ENCODE data around the gene NES.

The NES gene

GRCh38 chr1:156646738-156647211 lies 30.4 kb downstream of the NES start:
- Histone ChIP-seq H2BK15ac (ENCODE audit: low read length) (no peak overlapping the region), H3K36me3 (replicated peaks in 1 of 2; ENCODE audit: control insufficient read depth in 2 of 2, insufficient read depth in 2 of 2, low read length in 2 of 2) (peaks cover 0 to 15% of the 10 kb centered on the region in 2 donors), H3K4me1 (ENCODE audit: control insufficient read depth in 2 of 2, insufficient read depth in 1 of 2, low read depth in 1 of 2, low read length in 2 of 2) (peaks cover 5% of the 10 kb centered on the region in 2 donors), H3K4me2 (ENCODE audit: insufficient read depth, low read length, poor library complexity, severe bottlenecking) (no peak overlapping the region), H2BK12ac (ENCODE audit: low read length) (no peak overlapping the region), H2BK5ac (ENCODE audit: low read length) (no peak overlapping the region), H2BK120ac (ENCODE audit: low read depth, low read length) (no peak overlapping the region), H4K91ac (ENCODE audit: low read depth, low read length, poor library complexity) (no peak overlapping the region), H2AK5ac (ENCODE audit: low read depth, low read length) (no peak overlapping the region), H4K8ac (ENCODE audit: low read depth, low read length) (no peak overlapping the region), H3K4me3 (ENCODE audit: low read length in 2 of 2) (no peak overlapping the region), H3K14ac (ENCODE audit: low read length) (no peak overlapping the region), H3K27me3 (ENCODE audit: control insufficient read depth in 3 of 3, insufficient read depth in 3 of 3, low read depth in 1 of 3, low read length in 3 of 3) (peaks cover 10 to 83% (median 13%) of the 10 kb centered on the region in 3 experiments), H2AFZ (ENCODE audit: low read length) (no peak overlapping the region), H3K9me3 (replicated peaks in 1 of 2; ENCODE audit: control insufficient read depth in 2 of 2, insufficient read depth in 1 of 2, low read depth in 1 of 2, low read length in 2 of 2) (peaks cover 0 to 2% of the 10 kb centered on the region in 2 donors), H3K18ac (ENCODE audit: low read length) (peak overlapping the region; percentile 40), H3K79me1 (ENCODE audit: low read depth, low read length) (no peaks in the 10 kb centered on the region), H3K4ac (ENCODE audit: low read length) (no peak overlapping the region), H3K23ac (ENCODE audit: low read depth, low read length, poor library complexity) (peak overlapping the region; percentile 76), H3K27ac (replicated peaks; ENCODE audit: low read length) (no peak overlapping the region), H3K9ac (ENCODE audit: low read depth, low read length, poor library complexity) (peak overlapping the region; percentile 26)
- DNase-seq (ENCODE audit: low spot score): no peak
- no CpG with 5 or more reads among the region's 51 CpGs for WGBS, 2 donors (ENCODE audit: extremely low coverage in 2 of 2, insufficient read length in 2 of 2, insufficient replicate concordance in 1 of 2)

- H3K18ac ChIP-seq (ENCODE audit: low read length): no peak overlapping the region
- no peak overlapping the region for H4K91ac ChIP-seq (ENCODE audit: low read depth, low read length, poor library complexity)
- H2BK5ac ChIP-seq (ENCODE audit: low read length): no peak overlapping the region
- peaks cover 0 to 2% of the 10 kb centered on the region in 2 donors for H3K9me3 ChIP-seq (replicated peaks in 1 of 2; ENCODE audit: control insufficient read depth in 2 of 2, insufficient read depth in 1 of 2, low read depth in 1 of 2, low read length in 2 of 2)
- DNase-seq (ENCODE audit: low spot score): no peak
- no peak overlapping the region for H2AK5ac ChIP-seq (ENCODE audit: low read depth, low read length)
- no peak overlapping the region for H2AFZ ChIP-seq (ENCODE audit: low read length)
- peaks cover 0 to 15% of the 10 kb centered on the region in 2 donors for H3K36me3 ChIP-seq (replicated peaks in 1 of 2; ENCODE audit: control insufficient read depth in 2 of 2, insufficient read depth in 2 of 2, low read length in 2 of 2)
- WGBS, 2 donors (ENCODE audit: extremely low coverage in 2 of 2, insufficient read length in 2 of 2, insufficient replicate concordance in 1 of 2): no CpG with 5 or more reads among the region's 1 CpG
- H3K23ac ChIP-seq (ENCODE audit: low read depth, low read length, poor library complexity): no peak overlapping the region
- no peak overlapping the region for H3K14ac ChIP-seq (ENCODE audit: low read length)
- no peak overlapping the region for H4K8ac ChIP-seq (ENCODE audit: low read depth, low read length)
- H3K4me1 ChIP-seq (ENCODE audit: control insufficient read depth in 2 of 2, insufficient read depth in 1 of 2, low read depth in 1 of 2, low read length in 2 of 2): peaks cover 8 to 13% of the 10 kb centered on the region in 2 donors
- no peak overlapping the region for H3K27ac ChIP-seq (replicated peaks; ENCODE audit: low read length)
- H2BK120ac ChIP-seq (ENCODE audit: low read depth, low read length): no peak overlapping the region
- H2BK15ac ChIP-seq (ENCODE audit: low read length): no peak overlapping the region
- no peaks in the 10 kb centered on the region for H3K79me1 ChIP-seq (ENCODE audit: low read depth, low read length)
- no peak overlapping the region for H3K4ac ChIP-seq (ENCODE audit: low read length)
- H2BK12ac ChIP-seq (ENCODE audit: low read length): no peak overlapping the region
- no peak overlapping the region for H3K9ac ChIP-seq (ENCODE audit: low read depth, low read length, poor library complexity)
- H3K27me3 ChIP-seq (ENCODE audit: control insufficient read depth in 3 of 3, insufficient read depth in 3 of 3, low read depth in 1 of 3, low read length in 3 of 3): peaks cover 10 to 86% (median 18%) of the 10 kb centered on the region in 3 experiments
- H3K4me2 ChIP-seq (ENCODE audit: insufficient read depth, low read length, poor library complexity, severe bottlenecking): no peak overlapping the region
- H3K4me3 ChIP-seq (ENCODE audit: low read length in 2 of 2): no peak overlapping the region
Observed at GRCh38 chr1:156645666-156646065, 31.5 kb downstream of the NES start.

- no peak for DNase-seq (ENCODE audit: low spot score)
Observed at GRCh38 chr1:156645056-156645455, 32.2 kb downstream of the NES start.

GRCh38 chr1:156644640-156645039 lies 32.6 kb downstream of the NES start:
- H3K27ac ChIP-seq (replicated peaks; ENCODE audit: low read length): no peak overlapping the region
- WGBS, 2 donors (ENCODE audit: extremely low coverage in 2 of 2, insufficient read length in 2 of 2, insufficient replicate concordance in 1 of 2): no CpG with 5 or more reads among the region's 1 CpG
- H3K79me1 ChIP-seq (ENCODE audit: low read depth, low read length): no peaks in the 10 kb centered on the region
- H2BK5ac ChIP-seq (ENCODE audit: low read length): no peak overlapping the region
- no peak overlapping the region for H2BK12ac ChIP-seq (ENCODE audit: low read length)
- H2AK5ac ChIP-seq (ENCODE audit: low read depth, low read length): no peak overlapping the region
- no peak for DNase-seq (ENCODE audit: low spot score)
- H3K14ac ChIP-seq (ENCODE audit: low read length): no peak overlapping the region
- H3K18ac ChIP-seq (ENCODE audit: low read length): no peak overlapping the region
- H2AFZ ChIP-seq (ENCODE audit: low read length): no peak overlapping the region
- H3K4me2 ChIP-seq (ENCODE audit: insufficient read depth, low read length, poor library complexity, severe bottlenecking): no peak overlapping the region
- H2BK120ac ChIP-seq (ENCODE audit: low read depth, low read length): no peak overlapping the region
- H3K4me3 ChIP-seq (ENCODE audit: low read length in 2 of 2): no peak overlapping the region
- H3K27me3 ChIP-seq (ENCODE audit: control insufficient read depth in 3 of 3, insufficient read depth in 3 of 3, low read depth in 1 of 3, low read length in 3 of 3): peaks cover 10 to 81% (median 18%) of the 10 kb centered on the region in 3 experiments
- peaks cover 0 to 15% of the 10 kb centered on the region in 2 donors for H3K36me3 ChIP-seq (replicated peaks in 1 of 2; ENCODE audit: control insufficient read depth in 2 of 2, insufficient read depth in 2 of 2, low read length in 2 of 2)
- H3K4me1 ChIP-seq (ENCODE audit: control insufficient read depth in 2 of 2, insufficient read depth in 1 of 2, low read depth in 1 of 2, low read length in 2 of 2): peaks cover 11 to 13% of the 10 kb centered on the region in 2 donors
- H3K4ac ChIP-seq (ENCODE audit: low read length): no peak overlapping the region
- no peak overlapping the region for H3K23ac ChIP-seq (ENCODE audit: low read depth, low read length, poor library complexity)
- no peak overlapping the region for H4K8ac ChIP-seq (ENCODE audit: low read depth, low read length)
- H2BK15ac ChIP-seq (ENCODE audit: low read length): no peak overlapping the region
- peaks cover 0 to 2% of the 10 kb centered on the region in 2 donors for H3K9me3 ChIP-seq (replicated peaks in 1 of 2; ENCODE audit: control insufficient read depth in 2 of 2, insufficient read depth in 1 of 2, low read depth in 1 of 2, low read length in 2 of 2)
- no peak overlapping the region for H4K91ac ChIP-seq (ENCODE audit: low read depth, low read length, poor library complexity)
- H3K9ac ChIP-seq (ENCODE audit: low read depth, low read length, poor library complexity): no peak overlapping the region

More at GRCh38 chr1:156645056-156645455, 32.2 kb downstream of the NES start:
- Histone ChIP-seq H2BK15ac (ENCODE audit: low read length) (no peak overlapping the region), H4K8ac (ENCODE audit: low read depth, low read length) (no peak overlapping the region), H3K4me2 (ENCODE audit: insufficient read depth, low read length, poor library complexity, severe bottlenecking) (no peak overlapping the region), H3K27ac (replicated peaks; ENCODE audit: low read length) (no peak overlapping the region), H2AK5ac (ENCODE audit: low read depth, low read length) (no peak overlapping the region), H3K23ac (ENCODE audit: low read depth, low read length, poor library complexity) (no peak overlapping the region), H2AFZ (ENCODE audit: low read length) (no peak overlapping the region), H2BK12ac (ENCODE audit: low read length) (no peak overlapping the region), H2BK5ac (ENCODE audit: low read length) (no peak overlapping the region), H2BK120ac (ENCODE audit: low read depth, low read length) (no peak overlapping the region), H3K4me3 (ENCODE audit: low read length in 2 of 2) (no peak overlapping the region), H3K18ac (ENCODE audit: low read length) (no peak overlapping the region), H3K4ac (ENCODE audit: low read length) (no peak overlapping the region), H4K91ac (ENCODE audit: low read depth, low read length, poor library complexity) (no peak overlapping the region), H3K36me3 (replicated peaks in 1 of 2; ENCODE audit: control insufficient read depth in 2 of 2, insufficient read depth in 2 of 2, low read length in 2 of 2) (peaks cover 0 to 15% of the 10 kb centered on the region in 2 donors), H3K14ac (ENCODE audit: low read length) (no peak overlapping the region), H3K4me1 (ENCODE audit: control insufficient read depth in 2 of 2, insufficient read depth in 1 of 2, low read depth in 1 of 2, low read length in 2 of 2) (peaks cover 8 to 13% of the 10 kb centered on the region in 2 donors), H3K79me1 (ENCODE audit: low read depth, low read length) (no peaks in the 10 kb centered on the region), H3K9me3 (replicated peaks in 1 of 2; ENCODE audit: control insufficient read depth in 2 of 2, insufficient read depth in 1 of 2, low read depth in 1 of 2, low read length in 2 of 2) (peaks cover 0 to 2% of the 10 kb centered on the region in 2 donors), H3K27me3 (ENCODE audit: control insufficient read depth in 3 of 3, insufficient read depth in 3 of 3, low read depth in 1 of 3, low read length in 3 of 3) (peaks cover 10 to 81% (median 18%) of the 10 kb centered on the region in 3 experiments), H3K9ac (ENCODE audit: low read depth, low read length, poor library complexity) (no peak overlapping the region)
- WGBS, 2 donors (ENCODE audit: extremely low coverage in 2 of 2, insufficient read length in 2 of 2, insufficient replicate concordance in 1 of 2): no CpG with 5 or more reads among the region's 3 CpGs

Data from neuronal stem cell (in vitro differentiated cells).